ENCODE measurements around the gene STRAP.
A peak's percentile ranks its signal among the peaks of the same experiment; 100 is the strongest.

The STRAP gene

DNA sequence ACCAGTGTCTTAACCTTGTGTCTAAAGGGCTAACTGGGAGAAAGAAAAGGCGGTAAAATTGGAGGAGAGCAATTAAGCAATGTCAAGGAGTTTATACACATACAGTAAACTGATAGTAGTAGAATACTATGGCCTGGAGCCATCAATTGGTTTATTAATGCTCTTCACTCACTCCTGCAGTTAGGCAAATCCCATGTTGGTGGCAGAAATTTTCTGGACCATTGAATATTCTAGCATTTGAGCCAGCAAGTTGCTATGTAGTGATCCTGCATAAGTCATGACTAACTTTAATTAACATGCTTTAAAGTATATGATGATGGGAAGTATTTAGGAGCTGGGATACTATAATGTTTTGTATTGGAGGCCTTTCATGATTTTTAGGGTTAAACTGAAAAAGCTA, 14.7 kb downstream of the STRAP start:
- CTCF ChIA-PET, result interaction anchor here (0.6 to 2.8 kb wide), 4 partner anchors 11 to 49 kb away, joined by 3 to 7 read pairs (median 5); no protein-coding TSS in a partner anchor
- Histone ChIP-seq H3K4me1 (ENCODE audit: control insufficient read depth, insufficient read depth, low read length) (no peaks in the 10 kb centered on the region), H3K9me3 (ENCODE audit: control insufficient read depth, insufficient read depth, low read depth, low read length) (no peaks in the 10 kb centered on the region), H3K4me3 (ENCODE audit: low read depth, low read length) (no peak overlapping the region), H3K36me3 (ENCODE audit: control insufficient read depth in 2 of 2, insufficient read depth in 1 of 2, low read length in 2 of 2) (peaks cover 79 to 83% of the 10 kb centered on the region in 2 experiments), H3K27ac (ENCODE audit: extremely low read depth, low read depth, low read length) (no peak overlapping the region)
- POLR2A ChIA-PET, result interaction anchor here (1.2 to 1.6 kb wide), 2 partner anchors 9 to 14 kb away, joined by 3 to 5 read pairs; partner anchors contain the start of gene DERA
- TF ChIP-seq ZNF837 (tag by site-specific recombination; IDR thresholded peaks at IDR 0.05) (no peak), ZNF155 (tag by site-specific recombination; IDR thresholded peaks at IDR 0.05) (no peak), HOXC10 (CRISPR knock-in tag; IDR thresholded peaks at IDR 0.05) (no peak), ZBTB20 (tag by site-specific recombination; IDR thresholded peaks at IDR 0.05) (no peak), ZSCAN30 (tag by site-specific recombination; IDR thresholded peaks at IDR 0.05) (peak; percentile 52; the same call in 1 of the 2 replicates), OSR2 (tag by site-specific recombination; IDR thresholded peaks at IDR 0.05) (0 out of 2 replicates have a peak, but pooled peaks have one; percentile 24), ZNF654 (tag by site-specific recombination; IDR thresholded peaks at IDR 0.05; ENCODE audit: low read depth) (no peak), MYNN (tag by site-specific recombination; IDR thresholded peaks at IDR 0.05; ENCODE audit: borderline replicate concordance) (no peak)

DNA sequence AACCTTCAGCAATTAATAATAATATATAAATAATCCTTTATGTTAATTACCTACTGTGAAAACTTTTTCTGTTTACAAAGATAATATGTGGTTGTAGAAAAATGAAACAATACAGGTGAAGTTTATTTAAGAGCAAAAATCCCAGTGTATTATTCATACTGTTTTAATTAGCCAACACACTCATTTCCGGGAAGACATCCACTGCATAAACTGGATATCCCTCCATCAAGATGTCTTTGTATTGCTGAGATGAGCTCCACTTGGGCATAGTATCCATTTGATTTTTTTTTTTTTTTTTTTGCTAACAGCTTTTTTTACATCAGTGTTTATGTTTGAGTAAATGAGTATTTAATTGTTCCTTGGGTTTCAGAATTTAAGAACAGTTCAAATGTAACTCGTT, 15.2 kb downstream of the STRAP start:
- no peaks in the 10 kb centered on the region for H3K9me3 ChIP-seq (ENCODE audit: control insufficient read depth, insufficient read depth, low read depth, low read length)
- POLR2A ChIA-PET, result interaction anchor here (0.9 to 1.6 kb wide), 3 partner anchors 9 to 15 kb away, joined by 3 to 5 read pairs (median 4); partner anchors contain the start of genes DERA and STRAP
- no peak overlapping the region for H3K27ac ChIP-seq (ENCODE audit: extremely low read depth, low read depth, low read length)
- CTCF ChIA-PET, result interaction anchor here (0.6 to 2.8 kb wide), 10 partner anchors 9 to 365 kb away, joined by 3 to 43 read pairs (median 4); no protein-coding TSS in a partner anchor
- peaks cover 78 to 89% of the 10 kb centered on the region in 2 experiments for H3K36me3 ChIP-seq (ENCODE audit: control insufficient read depth in 2 of 2, insufficient read depth in 1 of 2, low read length in 2 of 2)
- H3K4me3 ChIP-seq (ENCODE audit: low read depth, low read length), result no peak overlapping the region
- TF ChIP-seq ZNF521 (tag by site-specific recombination; IDR thresholded peaks at IDR 0.05) (no peak), ZNF837 (tag by site-specific recombination; IDR thresholded peaks at IDR 0.05) (no peak), ZNF366 (tag by site-specific recombination; conservative IDR thresholded peaks at IDR 0.05) (no peak), ZNF362 (tag by site-specific recombination; IDR thresholded peaks at IDR 0.05) (0 out of 2 replicates have a peak, but pooled peaks have one; percentile 35), ZNF692 (tag by site-specific recombination; IDR thresholded peaks at IDR 0.05) (no peak)
- no peaks in the 10 kb centered on the region for H3K4me1 ChIP-seq (ENCODE audit: control insufficient read depth, insufficient read depth, low read length)

DNA sequence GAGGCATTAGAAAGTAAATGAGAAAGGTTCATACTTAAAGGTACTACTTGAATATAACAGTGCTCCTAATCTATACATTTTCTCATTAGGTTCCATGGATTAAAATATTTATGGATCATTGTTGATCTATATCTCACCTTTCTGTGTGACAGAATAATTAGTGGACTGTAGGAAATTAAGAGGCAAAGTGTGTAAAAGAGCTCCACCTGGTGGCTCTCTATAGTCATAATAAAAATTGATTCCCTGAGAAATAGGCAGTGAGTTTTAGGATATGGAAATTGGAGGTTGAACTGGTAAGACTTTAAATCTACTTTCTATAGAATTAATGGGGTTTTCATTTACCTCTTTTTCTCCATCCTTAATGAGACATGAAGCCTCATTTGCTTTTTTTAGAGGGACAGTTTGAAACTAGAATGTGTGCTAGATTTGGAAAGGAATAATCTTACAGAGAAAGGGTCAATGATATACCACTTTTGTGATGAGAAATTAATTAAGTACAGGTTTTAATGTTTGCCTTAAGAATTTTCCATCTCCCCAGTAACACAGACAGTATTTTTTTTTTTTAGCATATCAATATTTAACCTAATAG, 17.2 kb downstream of the STRAP start:
- POLR2A ChIA-PET, result no interaction called here
- no peak overlapping the region for H3K27ac ChIP-seq (ENCODE audit: extremely low read depth, low read depth, low read length)
- H3K36me3 ChIP-seq (ENCODE audit: control insufficient read depth in 2 of 2, insufficient read depth in 1 of 2, low read length in 2 of 2), result peaks cover 86 to 92% of the 10 kb centered on the region in 2 experiments
- TF ChIP-seq ZNF660 (tag by site-specific recombination; IDR thresholded peaks at IDR 0.05), result peak; percentile 47; the same call in 1 of the 2 replicates
- TF ChIP-seq ZNF654 (tag by site-specific recombination; IDR thresholded peaks at IDR 0.05; ENCODE audit: low read depth), result peak; percentile 59
- TF ChIP-seq ZNF561 (tag by site-specific recombination; IDR thresholded peaks at IDR 0.05; ENCODE audit: borderline replicate concordance), result no peak
- CTCF ChIA-PET, result interaction anchor here (0.8 to 2.8 kb wide), 9 partner anchors 8 to 367 kb away, joined by 3 to 43 read pairs (median 4); partner anchors contain the start of gene DERA
- no peaks in the 10 kb centered on the region for H3K4me1 ChIP-seq (ENCODE audit: control insufficient read depth, insufficient read depth, low read length)
- no peak overlapping the region for H3K4me3 ChIP-seq (ENCODE audit: low read depth, low read length)
- no peaks in the 10 kb centered on the region for H3K9me3 ChIP-seq (ENCODE audit: control insufficient read depth, insufficient read depth, low read depth, low read length)

DNA sequence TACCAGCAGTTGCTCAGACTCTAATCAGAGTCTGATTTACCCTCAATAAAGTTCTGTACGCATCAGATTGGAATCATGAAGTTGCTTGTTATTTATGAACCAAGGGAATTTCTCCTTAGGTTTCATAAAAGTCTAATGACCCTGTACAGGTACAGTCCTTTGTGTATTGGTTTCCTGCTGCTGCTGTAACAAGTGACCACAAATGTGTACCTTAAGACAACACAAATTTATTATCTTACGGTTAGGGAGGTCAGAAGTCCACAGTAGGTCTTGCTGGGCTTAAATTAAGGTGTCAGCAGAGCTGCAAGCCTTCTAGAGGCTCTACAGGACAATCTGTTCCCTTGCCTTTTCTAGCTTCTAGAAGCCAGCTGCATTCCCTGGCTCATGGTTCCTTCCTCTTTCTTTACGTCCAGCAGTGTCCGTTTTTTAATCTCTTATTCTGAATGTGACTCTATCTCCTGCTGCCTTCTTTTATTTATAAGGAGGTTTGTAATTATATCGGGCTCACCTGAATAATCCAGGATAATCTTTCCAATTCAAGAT, 22.3 kb downstream of the STRAP start:
- ChIA-PET CTCF (no interaction called here), POLR2A (no interaction called here)
- H3K9me3 ChIP-seq (ENCODE audit: control insufficient read depth, insufficient read depth, low read depth, low read length), result no peaks in the 10 kb centered on the region
- H3K4me1 ChIP-seq (ENCODE audit: control insufficient read depth, insufficient read depth, low read length), result no peaks in the 10 kb centered on the region
- H3K36me3 ChIP-seq (ENCODE audit: control insufficient read depth in 2 of 2, insufficient read depth in 1 of 2, low read length in 2 of 2), result peaks cover 48 to 76% of the 10 kb centered on the region in 2 experiments
- no peak overlapping the region for H3K4me3 ChIP-seq (ENCODE audit: low read depth, low read length)
- no peak overlapping the region for H3K27ac ChIP-seq (ENCODE audit: extremely low read depth, low read depth, low read length)
- no peak for TF ChIP-seq KLF9 (tag by site-specific recombination; IDR thresholded peaks at IDR 0.05; ENCODE audit: low read depth)
- TF ChIP-seq, protein P1, sequence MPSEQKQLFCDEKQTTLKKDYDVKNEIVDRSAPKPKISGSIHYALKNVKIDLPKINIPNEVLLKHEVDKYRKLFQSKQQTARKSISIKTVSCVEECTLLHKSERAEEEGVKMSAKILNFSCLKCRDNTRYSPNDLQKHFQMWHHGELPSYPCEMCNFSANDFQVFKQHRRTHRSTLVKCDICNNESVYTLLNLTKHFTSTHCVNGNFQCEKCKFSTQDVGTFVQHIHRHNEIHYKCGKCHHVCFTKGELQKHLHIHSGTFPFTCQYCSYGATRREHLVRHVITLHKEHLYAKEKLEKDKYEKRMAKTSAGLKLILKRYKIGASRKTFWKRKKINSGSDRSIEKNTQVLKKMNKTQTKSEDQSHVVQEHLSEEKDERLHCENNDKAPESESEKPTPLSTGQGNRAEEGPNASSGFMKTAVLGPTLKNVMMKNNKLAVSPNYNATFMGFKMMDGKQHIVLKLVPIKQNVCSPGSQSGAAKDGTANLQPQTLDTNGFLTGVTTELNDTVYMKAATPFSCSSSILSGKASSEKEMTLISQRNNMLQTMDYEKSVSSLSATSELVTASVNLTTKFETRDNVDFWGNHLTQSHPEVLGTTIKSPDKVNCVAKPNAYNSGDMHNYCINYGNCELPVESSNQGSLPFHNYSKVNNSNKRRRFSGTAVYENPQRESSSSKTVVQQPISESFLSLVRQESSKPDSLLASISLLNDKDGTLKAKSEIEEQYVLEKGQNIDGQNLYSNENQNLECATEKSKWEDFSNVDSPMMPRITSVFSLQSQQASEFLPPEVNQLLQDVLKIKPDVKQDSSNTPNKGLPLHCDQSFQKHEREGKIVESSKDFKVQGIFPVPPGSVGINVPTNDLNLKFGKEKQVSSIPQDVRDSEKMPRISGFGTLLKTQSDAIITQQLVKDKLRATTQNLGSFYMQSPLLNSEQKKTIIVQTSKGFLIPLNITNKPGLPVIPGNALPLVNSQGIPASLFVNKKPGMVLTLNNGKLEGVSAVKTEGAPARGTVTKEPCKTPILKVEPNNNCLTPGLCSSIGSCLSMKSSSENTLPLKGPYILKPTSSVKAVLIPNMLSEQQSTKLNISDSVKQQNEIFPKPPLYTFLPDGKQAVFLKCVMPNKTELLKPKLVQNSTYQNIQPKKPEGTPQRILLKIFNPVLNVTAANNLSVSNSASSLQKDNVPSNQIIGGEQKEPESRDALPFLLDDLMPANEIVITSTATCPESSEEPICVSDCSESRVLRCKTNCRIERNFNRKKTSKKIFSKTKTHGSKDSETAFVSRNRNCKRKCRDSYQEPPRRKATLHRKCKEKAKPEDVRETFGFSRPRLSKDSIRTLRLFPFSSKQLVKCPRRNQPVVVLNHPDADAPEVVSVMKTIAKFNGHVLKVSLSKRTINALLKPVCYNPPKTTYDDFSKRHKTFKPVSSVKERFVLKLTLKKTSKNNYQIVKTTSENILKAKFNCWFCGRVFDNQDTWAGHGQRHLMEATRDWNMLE (tag by site-specific recombination; conservative IDR thresholded peaks at IDR 0.05; ENCODE audit: low read depth), result no peak
- no peak for TF ChIP-seq ZNF426 (tag by site-specific recombination; IDR thresholded peaks at IDR 0.05)
- TF ChIP-seq ZNF202 (tag by site-specific recombination; IDR thresholded peaks at IDR 0.05; ENCODE audit: borderline replicate concordance), result no peak
- TF ChIP-seq ZBTB8A (tag by site-specific recombination; IDR thresholded peaks at IDR 0.05), result no peak
